Measurements from ENCODE around the gene TUB. TPM values are rescaled to one million over a fixed set of nuclear protein-coding genes. Genes with fewer than 3 reads are reported as not detected.

Gene TUB
- total and polyA plus RNA-seq, 10 donors, result 0.17 to 3.2 (median 1.8) TPM

DNA sequence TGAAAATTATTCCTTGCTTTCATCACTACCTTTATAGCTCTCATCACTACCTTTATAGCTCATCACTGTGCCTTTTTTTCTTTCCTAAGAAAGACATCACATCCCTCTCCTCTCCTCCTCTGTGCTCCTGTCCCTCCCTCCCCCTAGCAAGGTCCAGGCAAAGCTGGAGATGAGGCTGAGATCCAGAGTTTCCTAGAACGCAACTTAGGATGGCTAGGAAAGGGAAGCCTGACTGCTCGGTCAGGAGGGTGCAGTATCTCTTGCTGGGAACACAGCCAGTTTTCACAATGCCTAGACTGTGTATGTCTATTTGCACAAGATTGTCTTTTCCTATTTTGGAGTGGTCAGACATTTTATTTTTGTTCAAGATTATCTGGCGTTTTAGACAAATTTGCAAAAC lies 24.7 kb downstream of the TUB start:
- intact Hi-C loops (cut with DNase I; ENCODE audit: low total_unique reads), result no loop called here
- 81 to 93% (median 87%) methylated on average over 3 of the region's 3 CpGs for WGBS, 5 donors
- no peaks in the 10 kb centered on the region for H3K9me3 ChIP-seq
- DNase-seq, result no peak
- H3K4me3 ChIP-seq, result no peak overlapping the region
- H3K27ac ChIP-seq, result no peak overlapping the region
- no peak for TF ChIP-seq POLR2A (IDR thresholded peaks at IDR 0.05)
- TF ChIP-seq, protein P1, sequence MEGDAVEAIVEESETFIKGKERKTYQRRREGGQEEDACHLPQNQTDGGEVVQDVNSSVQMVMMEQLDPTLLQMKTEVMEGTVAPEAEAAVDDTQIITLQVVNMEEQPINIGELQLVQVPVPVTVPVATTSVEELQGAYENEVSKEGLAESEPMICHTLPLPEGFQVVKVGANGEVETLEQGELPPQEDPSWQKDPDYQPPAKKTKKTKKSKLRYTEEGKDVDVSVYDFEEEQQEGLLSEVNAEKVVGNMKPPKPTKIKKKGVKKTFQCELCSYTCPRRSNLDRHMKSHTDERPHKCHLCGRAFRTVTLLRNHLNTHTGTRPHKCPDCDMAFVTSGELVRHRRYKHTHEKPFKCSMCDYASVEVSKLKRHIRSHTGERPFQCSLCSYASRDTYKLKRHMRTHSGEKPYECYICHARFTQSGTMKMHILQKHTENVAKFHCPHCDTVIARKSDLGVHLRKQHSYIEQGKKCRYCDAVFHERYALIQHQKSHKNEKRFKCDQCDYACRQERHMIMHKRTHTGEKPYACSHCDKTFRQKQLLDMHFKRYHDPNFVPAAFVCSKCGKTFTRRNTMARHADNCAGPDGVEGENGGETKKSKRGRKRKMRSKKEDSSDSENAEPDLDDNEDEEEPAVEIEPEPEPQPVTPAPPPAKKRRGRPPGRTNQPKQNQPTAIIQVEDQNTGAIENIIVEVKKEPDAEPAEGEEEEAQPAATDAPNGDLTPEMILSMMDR (IDR thresholded peaks at IDR 0.05 in 8 of 11, conservative IDR thresholded peaks at IDR 0.05 in 3 of 11), result no peak
- TF ChIP-seq POLR2AphosphoS5 (IDR thresholded peaks at IDR 0.05), result no peak
- H3K36me3 ChIP-seq, result peaks cover 0 to 97% (median 25%) of the 10 kb centered on the region in 6 donors
- no peaks in the 10 kb centered on the region for H3K4me1 ChIP-seq
- no peaks in the 10 kb centered on the region for H3K27me3 ChIP-seq (replicated peaks in 1 of 7)

DNA sequence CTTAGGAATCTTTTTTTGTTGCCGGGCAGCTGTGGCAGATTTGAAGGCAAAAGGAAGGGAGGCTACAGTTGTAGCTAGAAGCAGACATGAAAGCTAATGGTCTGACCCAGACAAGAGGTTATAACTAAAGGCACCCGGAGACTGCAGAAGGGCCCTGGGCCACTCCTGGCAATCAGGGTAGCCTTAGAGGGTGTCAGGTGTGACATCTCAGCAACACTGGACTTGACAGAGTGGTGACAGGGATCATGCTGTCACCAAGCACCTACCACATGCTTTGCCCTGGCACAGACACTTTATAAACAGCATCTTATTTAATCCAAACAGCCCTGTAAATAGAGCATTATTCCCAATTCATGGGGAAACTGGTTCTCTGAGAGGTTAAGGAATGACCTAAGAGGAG lies 25.7 kb downstream of the TUB start:
- intact Hi-C loops (cut with DNase I; ENCODE audit: low total_unique reads), result no loop called here
- peak; percentile 16 for DNase-seq
- Histone ChIP-seq H3K9me3 (no peaks in the 10 kb centered on the region), H3K4me3 (no peak overlapping the region), H3K36me3 (peaks cover 0 to 95% (median 25%) of the 10 kb centered on the region in 6 donors), H3K4me1 (no peaks in the 10 kb centered on the region), H3K27ac (no peak overlapping the region), H3K27me3 (replicated peaks in 1 of 7) (no peaks in the 10 kb centered on the region)
- TF ChIP-seq, protein P1 (IDR thresholded peaks at IDR 0.05 in 8 of 11, conservative IDR thresholded peaks at IDR 0.05 in 3 of 11), result no peak
- TF ChIP-seq POLR2A (IDR thresholded peaks at IDR 0.05) (no peak), POLR2AphosphoS5 (IDR thresholded peaks at IDR 0.05) (no peak)
- WGBS, 5 donors, result 86 to 95% (median 90%) methylated on average over 2 of the region's 2 CpGs

DNA sequence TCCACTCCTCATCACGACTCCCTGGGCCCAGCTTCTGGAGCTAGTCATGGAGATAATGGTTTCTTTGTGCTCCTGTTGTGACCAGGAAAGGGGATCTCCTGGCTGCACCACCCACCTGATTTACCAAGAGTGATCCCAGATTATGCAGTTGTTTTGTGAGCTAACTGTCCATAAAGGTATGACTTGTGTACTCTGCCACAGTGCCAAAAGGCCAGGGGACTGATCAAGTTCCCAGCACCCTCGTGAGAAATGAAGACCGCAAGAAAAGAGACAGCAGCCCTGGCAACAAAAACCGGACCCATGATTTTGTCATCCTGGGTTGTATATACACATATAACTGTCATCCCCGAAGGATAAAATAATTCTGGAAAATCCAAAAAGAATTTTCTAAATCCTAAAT lies 26.6 kb downstream of the TUB start:
- H3K4me1 ChIP-seq, result no peaks in the 10 kb centered on the region
- no peaks in the 10 kb centered on the region for H3K9me3 ChIP-seq
- TF ChIP-seq POLR2AphosphoS5 (IDR thresholded peaks at IDR 0.05) (no peak), POLR2A (IDR thresholded peaks at IDR 0.05) (no peak)
- TF ChIP-seq, protein P1 (IDR thresholded peaks at IDR 0.05 in 8 of 11, conservative IDR thresholded peaks at IDR 0.05 in 3 of 11), result no peak
- no peak overlapping the region for H3K27ac ChIP-seq
- DNase-seq, result no peak
- whole genome bisulfite sequencing, 5 donors, result 85 to 91% (median 90%) methylated on average over 5 of the region's 5 CpGs
- H3K36me3 ChIP-seq, result peaks cover 0 to 87% (median 22%) of the 10 kb centered on the region in 6 donors
- intact Hi-C loops (cut with DNase I; ENCODE audit: low total_unique reads), result no loop called here
- H3K4me3 ChIP-seq, result no peak overlapping the region
- no peaks in the 10 kb centered on the region for H3K27me3 ChIP-seq (replicated peaks in 1 of 7)

DNA sequence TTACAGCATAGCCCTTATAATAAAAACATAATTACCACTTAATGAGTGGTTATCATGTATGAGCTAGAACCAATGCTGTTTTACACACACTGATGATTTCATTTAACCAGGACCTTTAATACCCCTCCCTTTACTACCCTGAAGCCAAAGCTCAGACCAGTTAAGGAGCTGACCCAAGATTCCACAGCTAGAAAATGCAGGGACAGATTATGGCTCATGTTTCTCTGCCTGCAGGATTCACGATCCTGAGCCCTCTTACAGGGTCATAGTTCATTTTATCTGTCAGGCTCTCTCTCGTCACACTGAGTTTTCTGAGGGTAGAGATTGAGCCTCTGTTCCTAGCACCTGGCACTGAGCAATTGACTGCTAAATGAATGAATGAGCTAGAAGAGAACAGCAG lies 27.4 kb downstream of the TUB start:
- no peak for DNase-seq
- Histone ChIP-seq H3K27ac (no peak overlapping the region), H3K9me3 (no peaks in the 10 kb centered on the region), H3K4me1 (no peaks in the 10 kb centered on the region), H3K27me3 (replicated peaks in 1 of 7) (no peaks in the 10 kb centered on the region), H3K4me3 (no peak overlapping the region), H3K36me3 (peaks cover 0 to 80% (median 22%) of the 10 kb centered on the region in 6 donors)
- WGBS, 5 donors, result 77 to 88% (median 83%) methylated on average over 2 of the region's 2 CpGs
- TF ChIP-seq, protein P1 (IDR thresholded peaks at IDR 0.05 in 8 of 11, conservative IDR thresholded peaks at IDR 0.05 in 3 of 11), result no peak
- TF ChIP-seq POLR2AphosphoS5 (IDR thresholded peaks at IDR 0.05) (no peak), POLR2A (IDR thresholded peaks at IDR 0.05) (no peak)
- intact Hi-C loops (cut with DNase I; ENCODE audit: low total_unique reads), result no loop called here

All from spleen (tissue), 11 donors.